HEK293 (cell line): ENCODE measurements around the gene TIGD2.
A peak's percentile ranks its signal among the peaks of the same experiment; 100 is the strongest.
"Not testable (repeated sequence)": the region's sequence is repeated elsewhere in the genome, so short reads cannot be mapped to it uniquely, and the experiment has no call there.

Experiments used
- CTCF ChIA-PET: fragments of 350-600 bp; formaldehyde crosslinking; extraction: SDS; loops from one replicate; lab custom pipeline; 2021; ENCODE audit warnings: antibody characterized with exemption; lab: Yijun Ruan, JAX
- POLR2A ChIA-PET: fragments of 300-600 bp; formaldehyde crosslinking; extraction: SDS; loops from one replicate; lab custom pipeline; 2020; ENCODE audit warnings: antibody characterized with exemption, inconsistent platforms; lab: Yijun Ruan, JAX
- H3K27ac ChIP-seq: fragments of 200-500 bp; sonication (Bioruptor generic); 2 replicates; pipeline ENCODE4 v1.5.1; 2014; ENCODE audit warnings: low read depth, low read length, control low read depth, inconsistent platforms; ENCODE audit errors: extremely low read depth
- H3K36me3 ChIP-seq, 2 experiments: fragments of 200-500 bp in 1 of 2; sonication (Bioruptor generic) in 1 of 2; 1 replicate in 1 of 2; 2 replicates in 1 of 2; pipeline ENCODE4 v1.5.1; 2014 to 2017; ENCODE audit warnings: inconsistent platforms in 2 of 2, low read length in 2 of 2; ENCODE audit not compliant: control insufficient read depth in 2 of 2, insufficient read depth in 1 of 2
- H3K4me1 ChIP-seq: fragments of 200-500 bp; sonication (Bioruptor generic); 2 replicates; pipeline ENCODE4 v1.5.1; 2014; ENCODE audit warnings: mild to moderate bottlenecking, low read length, inconsistent platforms; ENCODE audit not compliant: control insufficient read depth, insufficient read depth
- H3K4me3 ChIP-seq: 2 replicates; pipeline ENCODE4 v1.5.1; 2011; ENCODE audit warnings: low read depth, mild to moderate bottlenecking, control low read depth, low read length, moderate library complexity
- H3K9me3 ChIP-seq: fragments of 200-500 bp; sonication (Bioruptor generic); 2 replicates; pipeline ENCODE4 v1.5.1; 2014; ENCODE audit warnings: low read depth, low read length, inconsistent platforms; ENCODE audit not compliant: control insufficient read depth, insufficient read depth
- GLIS2 ChIP-seq: fragments of 450-650 bp; formaldehyde crosslinking; IDR thresholded peaks from 2 replicates; pipeline ENCODE4 v1.5.1; 2016; ENCODE audit warnings: missing biosample characterization, missing genetic modification characterization
- INSM2 ChIP-seq: fragments of 450-650 bp; formaldehyde crosslinking; IDR thresholded peaks from 2 replicates; pipeline ENCODE4 v1.5.1; 2016; ENCODE audit warnings: missing biosample characterization, missing genetic modification characterization
- KLF16 ChIP-seq: fragments of 450-650 bp; formaldehyde crosslinking; IDR thresholded peaks from 2 replicates; pipeline ENCODE4 v1.5.1; 2017; ENCODE audit warnings: missing biosample characterization, missing genetic modification characterization
- KLF8 ChIP-seq: fragments of 450-650 bp; formaldehyde crosslinking; IDR thresholded peaks from 2 replicates; pipeline ENCODE4 v1.5.1; 2016; ENCODE audit warnings: missing biosample characterization, missing genetic modification characterization
- KLF9 ChIP-seq: fragments of 450-650 bp; formaldehyde crosslinking; IDR thresholded peaks from 2 replicates; pipeline ENCODE4 v1.5.1; 2016; ENCODE audit warnings: missing biosample characterization, missing genetic modification characterization, low read depth
- MEIS1 ChIP-seq: sonication (generic); formaldehyde crosslinking; IDR thresholded peaks from 2 replicates; pipeline ENCODE4 v1.8.1; 2022; ENCODE audit warnings: missing genetic modification reagents, mild to moderate bottlenecking, borderline replicate concordance
- PRDM10 ChIP-seq: fragments of 450-650 bp; formaldehyde crosslinking; IDR thresholded peaks from 2 replicates; pipeline ENCODE4 v1.5.1; 2016; ENCODE audit warnings: missing biosample characterization, missing genetic modification characterization
- TCF7L2 ChIP-seq: IDR thresholded peaks from 2 replicates; pipeline ENCODE4 v1.6.1; 2011; ENCODE audit warnings: low read depth, mild to moderate bottlenecking, inconsistent platforms, low read length, moderate library complexity, borderline replicate concordance
- TSHZ1 ChIP-seq: fragments of 450-650 bp; formaldehyde crosslinking; IDR thresholded peaks from 2 replicates; pipeline ENCODE4 v1.5.1; 2016; ENCODE audit warnings: missing biosample characterization, missing genetic modification characterization, borderline replicate concordance
- WT1 ChIP-seq: fragments of 450-650 bp; formaldehyde crosslinking; IDR thresholded peaks from 2 replicates; pipeline ENCODE4 v1.5.1; 2016; ENCODE audit warnings: missing biosample characterization, missing genetic modification characterization
- ZBTB10 ChIP-seq: fragments of 450-650 bp; formaldehyde crosslinking; IDR thresholded peaks from 2 replicates; pipeline ENCODE4 v1.5.1; 2016; ENCODE audit warnings: missing biosample characterization, missing genetic modification characterization
- ZFP41 ChIP-seq: fragments of 450-650 bp; formaldehyde crosslinking; IDR thresholded peaks from 2 replicates; pipeline ENCODE4 v1.5.1; 2016; ENCODE audit warnings: missing biosample characterization, missing genetic modification characterization, borderline replicate concordance
- ZNF146 ChIP-seq: fragments of 450-650 bp; formaldehyde crosslinking; IDR thresholded peaks from 2 replicates; pipeline ENCODE4 v1.5.1; 2016; ENCODE audit warnings: missing biosample characterization, missing genetic modification characterization
- ZNF155 ChIP-seq: fragments of 450-650 bp; formaldehyde crosslinking; IDR thresholded peaks from 2 replicates; pipeline ENCODE4 v1.5.1; 2016; ENCODE audit warnings: missing biosample characterization, missing genetic modification characterization
- ZNF23 ChIP-seq: fragments of 450-650 bp; formaldehyde crosslinking; IDR thresholded peaks from 2 replicates; pipeline ENCODE4 v1.5.1; 2016; ENCODE audit warnings: missing biosample characterization, missing genetic modification characterization, borderline replicate concordance
- ZNF362 ChIP-seq: fragments of 450-650 bp; formaldehyde crosslinking; IDR thresholded peaks from 2 replicates; pipeline ENCODE4 v1.5.1; 2016; ENCODE audit warnings: missing biosample characterization, missing genetic modification characterization
- ZNF404 ChIP-seq: fragments of 450-650 bp; formaldehyde crosslinking; IDR thresholded peaks from 2 replicates; pipeline ENCODE4 v1.5.1; 2017; ENCODE audit warnings: missing biosample characterization, missing genetic modification characterization
- ZNF416 ChIP-seq: fragments of 450-650 bp; formaldehyde crosslinking; IDR thresholded peaks from 2 replicates; pipeline ENCODE4 v1.5.1; 2016; ENCODE audit warnings: missing biosample characterization, missing genetic modification characterization
- ZNF571 ChIP-seq: fragments of 450-650 bp; formaldehyde crosslinking; IDR thresholded peaks from 2 replicates; pipeline ENCODE4 v1.5.0; 2017; ENCODE audit warnings: missing biosample characterization, missing genetic modification characterization
- ZNF747 ChIP-seq: fragments of 450-650 bp; formaldehyde crosslinking; IDR thresholded peaks from 2 replicates; pipeline ENCODE4 v1.5.1; 2016; ENCODE audit warnings: missing biosample characterization, missing genetic modification characterization

The TIGD2 gene

GRCh38 chr4:89142691-89143669, 31.6 kb downstream of the TIGD2 start (continued):
- no peak for TF ChIP-seq ZBTB10 (tag by site-specific recombination)
- no peak for TF ChIP-seq ZNF747 (tag by site-specific recombination)
- no peak for TF ChIP-seq ZFP41
- no peak for TF ChIP-seq INSM2 (tag by site-specific recombination)

- POLR2A ChIA-PET, H3K4me3 ChIP-seq, H3K36me3 ChIP-seq, H3K4me1 ChIP-seq, H3K9me3 ChIP-seq, H3K27ac ChIP-seq, CTCF ChIA-PET: not testable (repeated sequence)
- peak; percentile 66 for TF ChIP-seq ZNF146
Observed at GRCh38 chr4:89144652-89145051, 33.3 kb downstream of the TIGD2 start.

GRCh38 chr4:89146196-89146595, 34.9 kb downstream of the TIGD2 start:
- Histone ChIP-seq H3K36me3 (no peaks in the 10 kb centered on the region), H3K4me3 (no peak overlapping the region), H3K27ac (no peak overlapping the region), H3K4me1 (no peaks in the 10 kb centered on the region), H3K9me3 (no peaks in the 10 kb centered on the region)
- CTCF ChIA-PET = no interaction called here
- POLR2A ChIA-PET = no interaction called here
- TF ChIP-seq PRDM10 (tag by site-specific recombination) (no peak), ZNF404 (tag by site-specific recombination) (no peak), ZNF362 (tag by site-specific recombination) (no peak), MEIS1 (CRISPR knock-in tag) (no peak), ZNF571 (tag by site-specific recombination) (no peak), ZNF23 (tag by site-specific recombination) (no peak), WT1 (tag by site-specific recombination) (no peak), TCF7L2 (no peak), KLF16 (tag by site-specific recombination) (no peak), ZNF416 (no peak), TSHZ1 (tag by site-specific recombination) (no peak), KLF9 (tag by site-specific recombination) (no peak), GLIS2 (tag by site-specific recombination) (no peak), KLF8 (tag by site-specific recombination) (no peak), ZNF155 (tag by site-specific recombination) (no peak)
